ENCODE measurements around the gene RNASE13.
"Not testable (repeated sequence)": the region's sequence is repeated elsewhere in the genome, so short reads cannot be mapped to it uniquely, and the experiment has no call there.

Gene RNASE13

DNA sequence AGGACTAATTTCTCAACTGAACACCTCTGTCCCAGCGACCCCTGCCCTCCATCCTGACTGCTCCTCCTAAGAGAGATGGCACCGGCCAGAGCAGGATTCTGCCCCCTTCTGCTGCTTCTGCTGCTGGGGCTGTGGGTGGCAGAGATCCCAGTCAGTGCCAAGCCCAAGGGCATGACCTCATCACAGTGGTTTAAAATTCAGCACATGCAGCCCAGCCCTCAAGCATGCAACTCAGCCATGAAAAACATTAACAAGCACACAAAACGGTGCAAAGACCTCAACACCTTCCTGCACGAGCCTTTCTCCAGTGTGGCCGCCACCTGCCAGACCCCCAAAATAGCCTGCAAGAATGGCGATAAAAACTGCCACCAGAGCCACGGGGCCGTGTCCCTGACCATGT lies 8.3 kb upstream of the RNASE13 start:
- FAIRE-seq (no peak), DNase-seq (ENCODE audit: insufficient read length, low spot score) (no peak)
- TF ChIP-seq POLR2A (IDR thresholded peaks at IDR 0.05; ENCODE audit: low read depth, low read length): no peak

DNA sequence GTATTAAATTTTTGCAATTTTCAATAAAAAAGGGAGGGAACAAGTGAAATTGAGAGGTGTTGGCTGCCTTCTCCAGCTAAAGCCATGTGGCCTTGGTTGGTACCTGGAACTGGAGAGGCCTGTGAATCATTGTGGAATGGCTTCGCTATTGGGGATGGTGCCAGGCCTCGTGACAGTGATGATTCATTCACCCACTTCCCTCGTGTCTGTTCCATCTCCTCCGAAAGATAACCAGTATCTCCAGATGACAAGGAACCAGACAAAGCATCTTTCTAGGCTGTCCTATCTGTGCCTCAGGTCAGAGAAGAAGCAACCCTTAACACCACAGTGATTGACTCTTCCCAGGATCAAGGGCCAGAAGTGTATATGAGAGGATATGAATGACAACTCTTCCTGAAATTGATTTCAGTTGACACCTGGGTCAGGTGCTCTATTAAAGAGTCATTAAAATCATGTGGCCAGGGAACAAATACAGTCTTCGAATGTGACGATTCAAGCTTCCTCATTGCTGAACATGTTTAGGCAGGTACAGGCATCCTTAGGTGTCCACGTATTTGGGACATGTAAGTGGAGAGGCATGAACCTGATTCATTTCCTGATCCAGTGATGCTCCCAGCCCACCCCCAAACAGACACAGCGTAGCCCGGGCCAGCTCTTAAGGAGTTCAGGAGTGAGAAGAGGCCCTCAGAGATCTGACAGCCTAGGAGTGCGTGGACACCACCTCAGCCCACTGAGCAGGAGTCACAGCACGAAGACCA lies 7.2 kb upstream of the RNASE13 start, which contains the start of gene RNASE7:
RNASE7 (plus strand) TSS at position 687 of the 758 bp plus-strand sequence. CDS start 631 bp downstream, outside the sequence.
- FAIRE-seq: no peak
- no peak for TF ChIP-seq POLR2A (IDR thresholded peaks at IDR 0.05; ENCODE audit: low read depth, low read length)
- no peak for DNase-seq (ENCODE audit: insufficient read length, low spot score)

DNA sequence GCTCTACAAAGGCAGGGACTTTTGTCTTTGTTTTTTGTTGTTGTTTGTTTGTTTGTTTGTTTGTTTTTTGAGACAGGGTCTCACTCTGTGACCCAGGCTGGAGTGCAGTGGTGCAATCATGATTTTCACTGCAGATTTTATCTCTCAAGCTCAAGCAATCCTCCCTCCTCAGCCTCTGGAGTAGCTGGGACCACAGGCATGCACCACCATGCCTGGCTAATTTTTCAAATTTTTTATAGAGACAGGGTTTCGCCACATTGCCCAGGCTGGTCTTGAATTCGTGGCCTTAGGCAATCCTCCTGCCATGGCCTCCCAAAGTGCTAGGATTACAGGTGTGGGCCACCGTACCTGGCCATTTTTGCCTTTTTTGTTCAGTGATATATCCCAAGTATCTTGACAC lies 6.3 kb upstream of the RNASE13 start:
- DNase-seq (ENCODE audit: insufficient read length, low spot score); FAIRE-seq: not testable (repeated sequence)

GRCh38 chr14:21040370-21040925 lies 5.8 kb upstream of the RNASE13 start:
- no peak for FAIRE-seq
- TF ChIP-seq POLR2A (IDR thresholded peaks at IDR 0.05; ENCODE audit: low read depth, low read length): no peak

GRCh38 chr14:21039585-21040369 lies 5.2 kb upstream of the RNASE13 start:
- FAIRE-seq (no peak), DNase-seq (ENCODE audit: insufficient read length, low spot score) (no peak)
- no peak for TF ChIP-seq POLR2A (IDR thresholded peaks at IDR 0.05; ENCODE audit: low read depth, low read length)

More at GRCh38 chr14:21040370-21040925, 5.8 kb upstream of the RNASE13 start:
- DNase-seq (ENCODE audit: insufficient read length, low spot score): no peak

- no peak for FAIRE-seq
- TF ChIP-seq POLR2A (IDR thresholded peaks at IDR 0.05; ENCODE audit: low read depth, low read length): no peak
- DNase-seq (ENCODE audit: insufficient read length, low spot score): no peak
Measured at GRCh38 chr14:21038441-21039422, 4.1 kb upstream of the RNASE13 start.

DNA sequence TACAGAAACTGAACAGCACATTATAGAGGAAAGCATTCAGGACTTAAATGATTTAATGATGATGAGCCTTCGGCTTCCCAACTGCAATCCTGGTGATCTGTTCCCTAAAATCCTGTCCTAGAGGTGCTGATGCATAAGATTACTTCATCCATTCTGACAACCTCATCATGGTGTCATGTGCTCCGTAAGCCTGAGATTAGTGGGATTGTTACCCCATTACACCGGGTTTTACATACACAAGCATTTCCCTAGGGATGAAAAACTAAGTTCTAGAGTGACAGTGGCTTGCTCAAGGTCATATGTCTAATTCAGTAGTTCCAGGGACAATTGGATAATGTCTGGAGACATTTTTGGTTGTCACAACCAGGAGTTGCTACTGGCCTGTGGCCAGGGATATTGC lies 2.5 kb upstream of the RNASE13 start:
- FAIRE-seq (no peak), DNase-seq (ENCODE audit: insufficient read length, low spot score) (no peak)
- TF ChIP-seq POLR2A (IDR thresholded peaks at IDR 0.05; ENCODE audit: low read depth, low read length): no peak

DNA sequence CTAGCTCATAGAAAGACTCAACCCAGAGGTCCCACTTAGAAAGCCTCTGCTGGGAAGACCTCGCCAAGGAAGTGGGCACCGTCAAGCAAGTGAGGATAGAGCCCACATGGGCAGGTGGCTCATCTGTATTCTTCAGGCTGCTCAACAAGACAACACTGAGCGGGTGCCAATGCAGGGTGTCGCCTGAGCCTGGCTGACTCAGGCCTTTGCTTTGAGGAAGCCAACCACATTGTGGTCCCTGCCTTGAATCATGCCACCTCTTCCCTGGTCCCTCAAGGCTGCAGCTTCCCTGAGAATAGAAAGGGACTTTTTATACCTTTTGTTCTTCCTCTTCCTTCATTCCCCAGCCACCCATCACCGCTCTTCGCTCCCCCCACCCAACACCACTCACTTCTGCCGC lies 2.1 kb upstream of the RNASE13 start:
- DNase-seq (ENCODE audit: insufficient read length, low spot score) (no peak), FAIRE-seq (no peak)
- no peak for TF ChIP-seq POLR2A (IDR thresholded peaks at IDR 0.05; ENCODE audit: low read depth, low read length)

GRCh38 chr14:21033133-21033698 lies 1.4 kb downstream of the RNASE13 start:
- DNase-seq (ENCODE audit: insufficient read length, low spot score): no peak
- FAIRE-seq: no peak
- TF ChIP-seq POLR2A (IDR thresholded peaks at IDR 0.05; ENCODE audit: low read depth, low read length): no peak

- DNase-seq (ENCODE audit: insufficient read length, low spot score) (no peak), FAIRE-seq (no peak)
- no peak for TF ChIP-seq POLR2A (IDR thresholded peaks at IDR 0.05; ENCODE audit: low read depth, low read length)
Measured at GRCh38 chr14:21032326-21033132, 2.1 kb downstream of the RNASE13 start.

DNA sequence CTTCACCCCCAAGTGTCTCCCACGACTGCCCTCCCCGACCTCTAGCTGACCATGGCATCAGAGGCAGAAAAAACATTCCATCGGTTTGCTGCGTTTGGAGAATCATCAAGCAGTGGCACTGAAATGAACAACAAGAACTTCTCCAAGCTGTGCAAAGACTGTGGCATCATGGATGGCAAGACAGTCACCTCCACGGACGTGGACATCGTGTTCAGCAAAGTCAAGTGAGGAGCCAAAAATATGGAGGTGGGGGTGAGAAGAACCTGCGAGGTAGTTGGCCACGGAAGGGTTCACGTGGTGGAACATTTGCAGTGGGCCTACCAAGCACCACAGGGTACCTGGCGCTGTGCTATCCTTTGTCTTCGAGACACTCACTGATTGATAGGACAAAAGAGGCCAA lies 4.1 kb downstream of the RNASE13 start:
- no peak for TF ChIP-seq POLR2A (IDR thresholded peaks at IDR 0.05; ENCODE audit: low read depth, low read length)
- FAIRE-seq (no peak), DNase-seq (ENCODE audit: insufficient read length, low spot score) (no peak)

DNA sequence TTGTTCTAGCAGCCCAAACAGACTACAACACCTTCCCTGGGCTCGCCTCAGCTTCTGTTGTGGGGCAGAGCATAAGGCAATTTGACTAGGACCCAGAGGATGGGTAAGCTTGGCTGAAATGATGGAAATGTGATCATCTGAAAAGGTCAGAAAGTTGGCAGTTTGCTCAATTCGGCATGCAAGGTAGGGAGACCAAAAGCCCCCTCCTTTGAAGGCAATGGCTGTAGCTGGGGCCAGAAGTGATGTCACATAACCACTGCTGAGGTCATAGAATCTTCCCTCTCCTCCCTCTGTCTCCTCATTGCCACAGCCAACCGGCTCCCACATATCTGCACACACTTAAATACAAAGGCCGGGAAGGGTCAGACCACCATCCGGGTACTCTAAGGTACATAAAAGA lies 4.7 kb downstream of the RNASE13 start, which contains the start of gene TPPP2:
TPPP2 (plus strand) TSS at position 301 of the 400 bp plus-strand sequence. CDS start 365 bp downstream, outside the sequence.
- TF ChIP-seq POLR2A (IDR thresholded peaks at IDR 0.05; ENCODE audit: low read depth, low read length): no peak
- no peak for DNase-seq (ENCODE audit: insufficient read length, low spot score)
- FAIRE-seq: no peak

Measured in H54 (cell line).